IPS-18c (cell line): ENCODE results near the gene SLC9A9.
"Not testable (repeated sequence)": the region's sequence is repeated elsewhere in the genome, so short reads cannot be mapped to it uniquely, and the experiment has no call there.

ENCODE experiments used
- H3K4me3 ChIP-seq: 2 replicates; pipeline ENCODE4 v1.7.0; 2013; ENCODE audit warnings: low read depth, mild to moderate bottlenecking, low read length, moderate library complexity; ENCODE audit not compliant: insufficient read depth
- H3K9me3 ChIP-seq: one replicate; pipeline ENCODE4 v1.6.1; 2013; ENCODE audit warnings: mild to moderate bottlenecking, low read length, moderate library complexity; ENCODE audit not compliant: control insufficient read depth, insufficient read depth

Gene SLC9A9

GRCh38 chr3:143287403-143287802 is 560.9 kb downstream of the SLC9A9 start:
- Histone ChIP-seq H3K9me3 (no peaks in the 10 kb centered on the region), H3K4me3 (no peak overlapping the region)

- Histone ChIP-seq H3K9me3 (no peaks in the 10 kb centered on the region), H3K4me3 (no peak overlapping the region)
Measured at GRCh38 chr3:143286392-143287010, 561.8 kb downstream of the SLC9A9 start.

GRCh38 chr3:143283432-143284128 is 564.7 kb downstream of the SLC9A9 start:
- H3K9me3 ChIP-seq = no peaks in the 10 kb centered on the region
- H3K4me3 ChIP-seq = no peak overlapping the region

- no peak overlapping the region for H3K4me3 ChIP-seq
- H3K9me3 ChIP-seq = no peaks in the 10 kb centered on the region
Measured at GRCh38 chr3:143280984-143281383, 567.3 kb downstream of the SLC9A9 start.

- H3K4me3 ChIP-seq, H3K9me3 ChIP-seq: not testable (repeated sequence)
Measured at GRCh38 chr3:143279567-143279966, 568.7 kb downstream of the SLC9A9 start.

GRCh38 chr3:143278721-143279120 is 569.5 kb downstream of the SLC9A9 start:
- H3K4me3 ChIP-seq = no peak overlapping the region
- H3K9me3 ChIP-seq = no peaks in the 10 kb centered on the region

- H3K9me3 ChIP-seq = no peaks in the 10 kb centered on the region
- no peak overlapping the region for H3K4me3 ChIP-seq
Measured at GRCh38 chr3:143277531-143277930, 570.7 kb downstream of the SLC9A9 start.

GRCh38 chr3:143276592-143276991 is 571.7 kb downstream of the SLC9A9 start:
- no peaks in the 10 kb centered on the region for H3K9me3 ChIP-seq

GRCh38 chr3:143273975-143274690 is 574.1 kb downstream of the SLC9A9 start:
- H3K4me3 ChIP-seq = no peak overlapping the region
- no peaks in the 10 kb centered on the region for H3K9me3 ChIP-seq

More at GRCh38 chr3:143276592-143276991, 571.7 kb downstream of the SLC9A9 start:
- H3K4me3 ChIP-seq = no peak overlapping the region

- Histone ChIP-seq H3K9me3 (no peaks in the 10 kb centered on the region), H3K4me3 (no peak overlapping the region)
Measured at GRCh38 chr3:143271136-143271535, 577.1 kb downstream of the SLC9A9 start.

GRCh38 chr3:143269741-143270140 is 578.5 kb downstream of the SLC9A9 start:
- Histone ChIP-seq H3K9me3 (no peaks in the 10 kb centered on the region), H3K4me3 (no peak overlapping the region)

GRCh38 chr3:143267989-143268388 is 580.3 kb downstream of the SLC9A9 start:
- no peak overlapping the region for H3K4me3 ChIP-seq
- no peaks in the 10 kb centered on the region for H3K9me3 ChIP-seq

GRCh38 chr3:143266927-143267326 is 581.3 kb downstream of the SLC9A9 start:
- Histone ChIP-seq H3K9me3 (no peaks in the 10 kb centered on the region), H3K4me3 (no peak overlapping the region)

GRCh38 chr3:143266511-143266910 is 581.8 kb downstream of the SLC9A9 start:
- Histone ChIP-seq H3K4me3 (no peak overlapping the region), H3K9me3 (no peaks in the 10 kb centered on the region)

GRCh38 chr3:143265501-143266070 is 582.7 kb downstream of the SLC9A9 start:
- Histone ChIP-seq H3K4me3 (no peak overlapping the region), H3K9me3 (no peaks in the 10 kb centered on the region)

- H3K4me3 ChIP-seq = no peak overlapping the region
- no peaks in the 10 kb centered on the region for H3K9me3 ChIP-seq
Measured at GRCh38 chr3:143263852-143264513, 584.3 kb downstream of the SLC9A9 start.

- no peak overlapping the region for H3K4me3 ChIP-seq
- no peaks in the 10 kb centered on the region for H3K9me3 ChIP-seq
Measured at GRCh38 chr3:143261848-143262247, 586.4 kb downstream of the SLC9A9 start.
